GM12874 (cell line): ENCODE data around the gene PCDHGB3.

Experiments used
- CTCF ChIP-seq: IDR thresholded peaks from 2 replicates; pipeline ENCODE4 v1.5.1; 2011; ENCODE audit warnings: low read depth, mild to moderate bottlenecking, control low read depth, low read length, moderate library complexity; ENCODE audit not compliant: insufficient read depth

PCDHGB3 gene

GRCh38 chr5:141419074-141419880 lies 49.2 kb downstream of the PCDHGB3 start:
- no peak for TF ChIP-seq CTCF

GRCh38 chr5:141420855-141421488 lies 50.9 kb downstream of the PCDHGB3 start, which contains the start of gene PCDHGA11:
Gene PCDHGA11, plus strand, starts transcription at chr5:141421051. Its CDS starts 177 bp downstream, at chr5:141421228.
- peak; percentile 75 for TF ChIP-seq CTCF

GRCh38 chr5:141421489-141421855 lies 51.4 kb downstream of the PCDHGB3 start:
- TF ChIP-seq CTCF: no peak
